Fibroblast of the aortic adventitia (primary cell): ENCODE measurements around the gene GAREM1. TPM values are rescaled to one million over a fixed set of nuclear protein-coding genes. Genes with fewer than 3 reads are reported as not detected.
"Not testable (repeated sequence)": the region's sequence is repeated elsewhere in the genome, so short reads cannot be mapped to it uniquely, and the experiment has no call there.

Experiments used
- DNase-seq: peaks from one replicate; pipeline ENCODE4 v3.0.0-alpha.2; 2010; ENCODE audit warnings: low read depth
- H3K4me3 ChIP-seq: 2 replicates; pipeline ENCODE4 v1.5.1; 2011; ENCODE audit warnings: low read depth, mild to moderate bottlenecking, control low read depth, low read length, moderate library complexity
- total RNA-seq: library from RNA; depleted of rRNA; stranded (reverse); fragments of >200 nt; gene quantifications from 2 replicates; pipeline ENCODE4 v1.2.3, GENCODE V29; 2012; ENCODE audit warnings: low replicate concordance
- TF ChIP-seq, protein P1 (sequence below): IDR thresholded peaks from 2 replicates; pipeline ENCODE4 v1.5.1; 2011; ENCODE audit warnings: mild to moderate bottlenecking, low read length, control low read depth, inconsistent platforms; ENCODE audit not compliant: insufficient read depth

GAREM1 gene
- total RNA-seq, 1 donor = 5.5 TPM

DNA sequence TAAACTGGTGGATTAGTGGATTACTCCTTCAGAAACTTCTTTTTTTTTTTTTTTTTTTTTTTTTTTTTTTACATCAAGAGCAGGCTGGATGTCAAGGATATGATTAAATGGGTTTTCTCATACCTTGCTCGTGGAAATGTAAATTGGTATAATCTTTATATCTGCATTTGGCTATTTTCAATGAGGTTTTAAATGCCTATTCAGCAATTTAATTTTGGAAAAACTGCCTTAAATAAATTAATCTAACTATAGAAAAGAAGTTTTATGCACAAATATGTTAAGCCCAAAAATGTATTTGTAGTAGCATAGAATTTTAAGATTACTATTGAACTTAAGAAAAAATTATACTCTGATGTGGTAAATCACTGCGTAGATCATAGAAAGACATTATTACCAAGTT, 11.4 kb upstream of the GAREM1 start:
- DNase-seq = no peak
- TF ChIP-seq, protein P1, sequence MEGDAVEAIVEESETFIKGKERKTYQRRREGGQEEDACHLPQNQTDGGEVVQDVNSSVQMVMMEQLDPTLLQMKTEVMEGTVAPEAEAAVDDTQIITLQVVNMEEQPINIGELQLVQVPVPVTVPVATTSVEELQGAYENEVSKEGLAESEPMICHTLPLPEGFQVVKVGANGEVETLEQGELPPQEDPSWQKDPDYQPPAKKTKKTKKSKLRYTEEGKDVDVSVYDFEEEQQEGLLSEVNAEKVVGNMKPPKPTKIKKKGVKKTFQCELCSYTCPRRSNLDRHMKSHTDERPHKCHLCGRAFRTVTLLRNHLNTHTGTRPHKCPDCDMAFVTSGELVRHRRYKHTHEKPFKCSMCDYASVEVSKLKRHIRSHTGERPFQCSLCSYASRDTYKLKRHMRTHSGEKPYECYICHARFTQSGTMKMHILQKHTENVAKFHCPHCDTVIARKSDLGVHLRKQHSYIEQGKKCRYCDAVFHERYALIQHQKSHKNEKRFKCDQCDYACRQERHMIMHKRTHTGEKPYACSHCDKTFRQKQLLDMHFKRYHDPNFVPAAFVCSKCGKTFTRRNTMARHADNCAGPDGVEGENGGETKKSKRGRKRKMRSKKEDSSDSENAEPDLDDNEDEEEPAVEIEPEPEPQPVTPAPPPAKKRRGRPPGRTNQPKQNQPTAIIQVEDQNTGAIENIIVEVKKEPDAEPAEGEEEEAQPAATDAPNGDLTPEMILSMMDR = no peak

DNA sequence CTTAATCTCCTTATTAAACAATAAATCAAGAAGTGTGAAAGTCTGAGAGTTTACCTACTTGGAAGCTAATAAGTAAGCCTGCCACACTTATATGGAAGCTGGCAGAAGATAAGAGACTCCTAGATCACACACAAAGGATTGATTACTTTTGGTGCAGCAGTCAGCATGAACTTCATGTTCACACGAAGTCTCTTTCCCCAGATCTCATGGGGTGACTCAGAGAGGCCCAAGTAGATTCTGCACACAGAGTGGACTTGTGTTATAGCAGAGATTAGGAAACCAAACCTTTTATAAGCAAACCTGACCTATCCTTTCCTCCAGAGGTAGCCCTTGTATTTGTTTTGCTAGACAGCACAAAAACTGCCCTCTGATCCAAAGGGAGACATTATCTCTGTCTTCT, 9.9 kb upstream of the GAREM1 start:
- no peak overlapping the region for H3K4me3 ChIP-seq
- no peak for DNase-seq
- TF ChIP-seq, protein P1 = no peak

More for the DNA sequence above, 11.4 kb upstream of the GAREM1 start:
- H3K4me3 ChIP-seq = no peak overlapping the region

DNA sequence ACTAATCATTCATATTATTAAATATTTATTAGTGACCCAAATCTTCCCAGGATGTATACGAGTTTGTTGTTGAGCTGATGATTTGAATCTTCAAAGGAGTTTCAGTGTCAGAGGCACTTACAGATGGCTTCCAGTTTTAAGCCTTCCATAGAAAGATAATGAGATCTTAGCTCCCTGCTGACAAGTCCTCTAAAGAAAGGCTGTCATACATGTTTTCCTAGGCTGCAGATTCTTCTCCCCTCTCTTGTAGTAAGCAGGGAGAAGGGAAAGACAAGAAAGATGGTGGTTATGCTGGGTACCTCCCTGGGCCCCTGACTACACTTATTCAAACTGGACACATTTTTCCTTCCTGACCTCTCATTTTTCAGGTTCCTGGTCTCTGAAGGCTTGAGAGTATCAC, 8.1 kb upstream of the GAREM1 start:
- no peak overlapping the region for H3K4me3 ChIP-seq
- DNase-seq = no peak
- TF ChIP-seq, protein P1 = no peak

DNA sequence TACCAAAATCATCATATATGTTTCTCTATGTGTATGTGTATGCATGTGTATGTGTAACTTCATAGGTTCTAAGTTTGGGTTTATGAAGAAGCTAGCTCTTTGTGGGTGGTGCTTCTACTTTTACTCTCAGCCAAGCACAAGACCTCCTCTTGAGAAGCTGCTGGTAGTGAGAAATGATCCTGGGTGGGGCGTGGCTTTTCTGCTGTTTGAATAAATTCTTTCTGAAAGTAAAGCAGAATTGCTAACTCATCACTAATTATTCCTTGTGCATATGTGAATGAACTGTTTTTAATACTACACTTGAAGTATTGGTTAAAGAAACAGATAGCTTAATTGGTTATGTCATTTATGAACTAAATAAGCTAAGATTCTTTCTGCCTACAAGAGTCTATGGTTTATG, 7.6 kb upstream of the GAREM1 start:
- TF ChIP-seq, protein P1 = no peak
- H3K4me3 ChIP-seq = no peak overlapping the region
- no peak for DNase-seq

DNA sequence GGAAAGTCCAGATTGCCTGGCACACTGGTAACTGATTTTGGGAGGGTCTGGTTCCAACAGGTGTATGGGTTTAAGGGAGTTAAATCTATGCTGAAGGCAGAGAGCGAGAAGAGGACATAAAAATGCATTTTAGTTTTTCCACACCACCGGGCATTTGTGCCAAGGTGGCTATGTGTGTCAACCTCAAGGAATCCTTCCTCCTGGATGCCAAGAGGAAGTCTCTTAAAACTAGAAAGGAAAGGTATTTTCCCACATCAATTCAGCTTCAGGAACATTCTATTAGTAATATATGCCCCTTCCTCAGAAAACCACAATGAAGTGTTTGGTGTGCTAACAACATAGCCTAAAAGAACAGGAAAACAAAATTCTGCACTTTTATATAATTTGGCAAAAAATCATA, 5.4 kb upstream of the GAREM1 start:
- TF ChIP-seq, protein P1 = no peak
- no peak for DNase-seq
- no peak overlapping the region for H3K4me3 ChIP-seq

DNA sequence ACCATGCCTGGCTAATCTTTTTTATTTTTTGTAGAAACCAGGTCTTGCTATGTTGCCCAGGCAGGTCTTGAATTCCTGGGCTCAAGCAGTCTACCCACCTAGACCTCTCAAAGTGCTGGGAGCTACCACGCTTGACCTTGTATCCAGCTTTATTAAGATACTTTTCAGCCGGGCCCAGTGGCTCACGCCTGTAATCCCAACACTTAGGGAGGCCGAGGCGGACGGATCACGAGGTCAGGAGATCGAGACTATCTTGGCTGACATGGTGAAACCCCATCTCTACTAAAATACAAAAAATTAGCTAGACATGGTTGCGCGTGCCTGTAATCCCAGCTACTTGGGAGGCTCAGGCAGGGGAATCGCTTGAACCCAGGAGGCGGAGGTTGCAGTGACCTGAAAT, 4.4 kb upstream of the GAREM1 start:
- H3K4me3 ChIP-seq, DNase-seq: not testable (repeated sequence)

DNA sequence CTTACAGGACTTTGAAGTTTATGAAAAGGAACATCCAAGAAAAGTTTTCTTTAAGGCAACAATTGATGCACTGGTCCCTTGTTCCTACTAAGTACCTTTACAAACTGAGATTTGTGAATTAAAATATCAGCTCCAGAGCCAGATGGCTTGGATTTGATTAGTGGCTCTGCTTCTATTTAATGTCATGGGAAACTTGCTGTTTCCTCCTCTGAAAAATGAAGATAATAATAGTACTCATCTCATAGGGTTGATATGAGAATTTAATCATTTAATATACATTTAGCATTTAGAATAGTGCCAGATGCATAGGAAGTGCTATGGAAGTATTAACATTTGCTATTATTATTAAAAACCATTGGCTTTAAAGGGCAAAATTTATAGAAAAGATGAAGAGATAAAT, 2.6 kb upstream of the GAREM1 start:
- H3K4me3 ChIP-seq = no peak overlapping the region
- DNase-seq = no peak
- TF ChIP-seq, protein P1 = no peak

DNA sequence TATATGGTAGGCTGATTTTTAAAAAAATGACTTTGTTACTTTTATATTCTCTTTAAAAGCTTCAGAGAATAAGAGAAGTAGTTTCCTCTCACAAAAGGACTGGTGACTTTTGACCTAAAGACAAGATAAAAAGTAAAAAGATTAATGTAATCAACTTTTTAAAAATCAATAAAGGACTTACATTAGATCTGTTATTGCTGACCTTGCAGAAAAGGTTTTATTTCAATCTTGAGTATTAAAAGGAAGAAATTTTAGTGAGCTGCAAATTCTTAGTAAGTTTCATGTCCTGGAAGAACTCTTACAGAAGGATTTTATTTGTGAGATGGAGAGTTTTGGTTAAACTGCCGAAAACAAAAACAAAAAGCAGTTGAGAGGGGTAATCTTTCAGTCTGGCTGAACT, 2.2 kb upstream of the GAREM1 start:
- TF ChIP-seq, protein P1 = no peak
- DNase-seq = no peak
- no peak overlapping the region for H3K4me3 ChIP-seq
